ENCODE data around the gene TPCN1.

Gene TPCN1

GRCh38 chr12:113295886-113296556 lies 74.8 kb downstream of the TPCN1 start:
- no peak for TF ChIP-seq CTCF (IDR thresholded peaks at IDR 0.05; ENCODE audit: control insufficient read depth, insufficient read depth, low read depth, low read length, missing control alignments)
- DNase-seq (ENCODE audit: low read depth) = no peak
- H3K4me3 ChIP-seq (ENCODE audit: control insufficient read depth, low read depth, low read length) = no peak overlapping the region

- no peak for TF ChIP-seq CTCF (IDR thresholded peaks at IDR 0.05; ENCODE audit: control insufficient read depth, insufficient read depth, low read depth, low read length, missing control alignments)
- DNase-seq (ENCODE audit: low read depth) = no peak
- no peak overlapping the region for H3K4me3 ChIP-seq (ENCODE audit: control insufficient read depth, low read depth, low read length)
Measured at GRCh38 chr12:113296557-113297213, 75.4 kb downstream of the TPCN1 start.

GRCh38 chr12:113297214-113297587 lies 75.9 kb downstream of the TPCN1 start:
- TF ChIP-seq CTCF (IDR thresholded peaks at IDR 0.05; ENCODE audit: control insufficient read depth, insufficient read depth, low read depth, low read length, missing control alignments) = no peak
- no peak for DNase-seq (ENCODE audit: low read depth)
- H3K4me3 ChIP-seq (ENCODE audit: control insufficient read depth, low read depth, low read length) = no peak overlapping the region

- H3K4me3 ChIP-seq (ENCODE audit: control insufficient read depth, low read depth, low read length) = no peak overlapping the region
- DNase-seq (ENCODE audit: low read depth) = no peak
- no peak for TF ChIP-seq CTCF (IDR thresholded peaks at IDR 0.05; ENCODE audit: control insufficient read depth, insufficient read depth, low read depth, low read length, missing control alignments)
Measured at GRCh38 chr12:113297621-113298471, 76.6 kb downstream of the TPCN1 start.

GRCh38 chr12:113298472-113298817 lies 77.2 kb downstream of the TPCN1 start:
- no peak overlapping the region for H3K4me3 ChIP-seq (ENCODE audit: control insufficient read depth, low read depth, low read length)
- no peak for TF ChIP-seq CTCF (IDR thresholded peaks at IDR 0.05; ENCODE audit: control insufficient read depth, insufficient read depth, low read depth, low read length, missing control alignments)
- no peak for DNase-seq (ENCODE audit: low read depth)

- H3K4me3 ChIP-seq (ENCODE audit: control insufficient read depth, low read depth, low read length) = no peak overlapping the region
- no peak for DNase-seq (ENCODE audit: low read depth)
- no peak for TF ChIP-seq CTCF (IDR thresholded peaks at IDR 0.05; ENCODE audit: control insufficient read depth, insufficient read depth, low read depth, low read length, missing control alignments)
Measured at GRCh38 chr12:113298861-113299545, 77.7 kb downstream of the TPCN1 start.
